GM11168 (cell line): ENCODE data around the gene TCF7.
"Not testable (repeated sequence)": the region's sequence is repeated elsewhere in the genome, so short reads cannot be mapped to it uniquely, and the experiment has no call there.

Source experiments
- in situ Hi-C: fragments of 300-500 bp; cut with MboI; formaldehyde crosslinking; loops from one replicate; pipeline ENCODE4 v1.12.0; 2022; ENCODE audit warnings: low sequenced_read_pairs; ENCODE audit not compliant: unreplicated experiment

TCF7 gene

DNA sequence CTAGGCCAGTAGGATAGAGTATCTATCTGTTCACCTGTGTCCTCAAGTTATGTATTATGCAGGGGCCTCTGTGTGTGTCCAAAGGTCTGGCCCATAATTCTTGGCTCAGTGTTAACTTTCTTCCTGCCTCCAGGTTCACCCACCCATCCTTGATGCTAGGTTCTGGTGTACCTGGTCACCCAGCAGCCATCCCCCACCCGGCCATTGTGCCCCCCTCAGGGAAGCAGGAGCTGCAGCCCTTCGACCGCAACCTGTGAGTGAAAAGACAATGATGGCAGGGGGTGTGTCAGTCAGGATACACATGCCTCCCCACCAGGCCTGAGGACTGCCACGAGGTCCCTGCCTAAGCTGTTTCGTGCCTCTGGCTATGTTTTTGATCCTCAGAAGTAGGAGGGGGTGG, 27.6 kb downstream of the TCF7 start:
- in situ Hi-C loops = loop anchor here (5.0 kb wide), 1 partner anchor 100 kb away; no protein-coding TSS in a partner anchor

DNA sequence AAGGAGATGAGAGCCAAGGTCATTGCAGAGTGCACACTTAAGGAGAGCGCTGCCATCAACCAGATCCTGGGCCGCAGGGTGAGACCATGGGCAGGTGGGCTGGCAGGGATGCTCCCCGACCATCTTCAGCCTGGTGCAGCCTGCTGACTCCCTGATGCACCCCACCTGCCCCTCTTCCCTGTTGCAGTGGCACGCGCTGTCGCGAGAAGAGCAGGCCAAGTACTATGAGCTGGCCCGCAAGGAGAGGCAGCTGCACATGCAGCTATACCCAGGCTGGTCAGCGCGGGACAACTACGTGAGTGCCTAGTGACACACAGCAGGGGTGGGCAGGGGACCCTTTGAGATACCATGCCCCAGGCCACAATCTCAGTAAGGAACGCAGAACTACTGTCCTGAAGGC, 28.3 kb downstream of the TCF7 start:
- in situ Hi-C loops = loop anchor here (5.0 kb wide), 1 partner anchor 101 kb away; no protein-coding TSS in a partner anchor

DNA sequence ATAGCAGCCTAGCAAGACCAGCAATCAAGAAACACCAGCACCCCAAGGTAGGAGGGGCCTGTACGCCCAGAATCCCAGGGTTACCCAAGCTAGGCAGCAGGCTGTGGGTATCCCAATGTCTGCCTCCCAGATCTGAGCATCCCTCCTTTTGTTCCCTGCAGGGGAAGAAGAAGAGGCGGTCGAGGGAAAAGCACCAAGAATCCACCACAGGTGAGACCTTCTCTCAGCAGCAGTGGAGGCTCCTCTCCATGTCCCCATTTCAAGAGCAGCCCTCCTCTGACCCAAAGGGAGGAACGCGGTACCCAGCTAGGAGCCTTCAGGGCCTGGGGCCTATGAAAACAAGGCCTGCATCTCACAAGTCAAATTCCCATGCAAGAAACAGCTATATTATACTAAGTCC, 28.9 kb downstream of the TCF7 start:
- in situ Hi-C loops = loop anchor here (5.0 kb wide), 1 partner anchor 101 kb away; no protein-coding TSS in a partner anchor

DNA sequence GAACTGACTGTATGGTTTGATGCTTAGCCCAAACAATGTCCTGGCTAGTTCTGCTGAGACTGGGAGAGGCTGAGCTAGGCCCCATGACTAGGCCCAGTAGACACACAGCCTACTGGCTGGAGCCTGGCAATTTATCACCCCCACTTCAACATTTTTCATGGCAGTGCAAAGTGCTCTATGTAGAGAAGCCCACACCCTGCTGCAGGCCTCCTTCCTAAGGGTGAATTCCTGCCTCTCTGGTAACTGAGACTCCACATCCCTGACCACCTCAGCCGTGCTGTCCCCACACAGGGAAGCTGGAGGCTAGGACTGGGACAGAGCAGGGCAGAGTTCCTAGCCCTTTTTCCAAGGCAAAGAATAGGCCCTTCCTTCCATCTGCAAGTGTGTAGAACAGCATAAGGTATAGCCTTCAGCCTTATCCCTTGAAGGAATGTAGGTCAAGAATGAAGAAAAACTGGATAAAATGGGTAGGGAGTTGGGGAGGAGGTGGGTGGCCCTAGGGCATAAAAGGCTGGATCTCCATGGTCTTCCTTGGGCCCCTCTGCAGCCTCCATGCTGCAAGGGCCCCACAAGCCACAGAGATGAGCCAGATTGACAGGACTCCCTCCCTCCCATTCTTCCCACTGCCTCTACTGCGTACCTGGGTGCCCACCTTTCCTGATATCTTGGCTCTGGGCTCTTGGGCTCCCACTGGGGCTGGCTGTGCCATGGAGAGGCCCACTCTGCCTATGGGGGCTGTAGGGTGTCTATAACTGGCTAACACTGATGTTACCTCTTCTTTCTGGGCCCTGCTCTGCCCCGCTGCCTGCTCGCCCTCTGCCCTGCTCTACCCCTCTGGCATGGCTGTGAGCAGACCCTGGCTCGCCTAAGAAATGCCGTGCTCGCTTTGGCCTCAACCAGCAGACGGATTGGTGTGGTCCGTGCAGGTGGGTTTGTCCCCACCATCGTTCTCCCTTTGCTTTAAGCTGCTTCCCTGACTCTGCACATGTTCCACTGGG, 29.8 kb downstream of the TCF7 start:
- in situ Hi-C loops = loop anchor here (5.0 kb wide), 1 partner anchor 102 kb away; no protein-coding TSS in a partner anchor

DNA sequence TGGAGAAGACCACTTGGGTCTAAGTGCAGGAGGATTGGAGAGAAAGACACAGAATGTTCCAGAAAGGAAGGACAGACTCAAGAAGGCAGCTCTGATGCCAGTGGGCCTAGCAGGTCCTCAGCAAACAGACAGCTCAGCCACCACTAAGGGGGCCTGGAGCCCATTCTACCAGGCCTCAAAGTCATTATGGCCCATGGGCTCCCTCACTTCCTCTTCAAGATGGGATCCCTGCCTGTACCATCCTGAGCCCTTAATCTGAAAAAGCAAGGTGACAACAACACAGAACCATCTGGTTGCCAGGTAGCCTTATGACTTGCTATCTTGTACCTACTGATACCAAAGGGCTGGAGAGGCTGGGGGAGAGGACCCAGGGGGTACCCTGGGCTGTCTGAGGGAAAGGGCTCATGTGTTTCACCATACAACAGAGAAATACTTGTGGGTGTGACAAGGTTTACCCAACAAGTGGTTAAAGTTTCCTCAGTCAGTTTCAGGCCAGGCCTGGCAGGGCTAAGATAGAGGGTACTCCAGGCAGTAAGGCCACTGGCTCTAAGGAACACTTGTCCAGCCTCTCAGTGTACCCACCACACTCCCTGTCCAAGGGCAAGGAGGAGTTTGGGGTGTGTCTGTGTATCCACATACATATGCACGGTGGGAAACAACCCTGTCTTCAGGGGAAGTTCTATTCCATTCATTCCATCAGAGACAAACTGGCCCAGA, 30.7 kb downstream of the TCF7 start:
- in situ Hi-C loops = no loop called here

DNA sequence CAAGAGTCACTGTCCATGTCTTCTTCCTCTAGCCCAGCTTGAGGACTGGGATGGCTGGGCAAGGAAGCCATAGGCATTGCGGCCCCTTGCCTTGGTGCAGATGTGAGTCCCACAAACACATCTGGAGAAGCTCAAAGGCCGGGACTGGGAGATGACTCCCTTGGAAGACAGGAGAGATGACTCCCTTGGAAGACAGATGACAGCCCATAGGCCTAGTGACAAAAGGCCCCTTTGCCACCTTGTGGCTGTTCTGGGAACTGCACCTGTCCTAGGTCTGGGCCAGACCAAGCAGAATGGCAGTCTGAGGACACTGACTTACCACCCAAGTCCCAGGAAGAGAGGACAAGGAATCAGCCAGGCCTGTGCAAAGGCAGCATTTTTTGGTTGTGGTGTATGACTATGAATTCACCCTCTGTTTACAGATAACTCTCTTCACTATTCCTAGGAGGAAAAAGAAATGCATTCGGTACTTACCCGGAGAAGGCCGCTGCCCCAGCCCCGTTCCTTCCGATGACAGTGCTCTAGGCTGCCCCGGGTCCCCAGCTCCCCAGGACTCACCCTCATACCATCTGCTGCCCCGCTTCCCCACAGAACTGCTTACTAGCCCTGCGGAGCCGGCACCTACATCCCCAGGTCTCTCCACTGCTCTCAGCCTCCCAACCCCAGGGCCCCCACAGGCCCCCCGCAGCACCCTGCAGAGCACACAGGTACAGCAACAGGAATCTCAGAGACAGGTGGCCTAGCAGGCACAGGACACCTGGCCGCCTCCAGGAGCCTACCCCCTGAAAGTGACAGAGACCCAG, 31.5 kb downstream of the TCF7 start:
- in situ Hi-C loops = no loop called here

DNA sequence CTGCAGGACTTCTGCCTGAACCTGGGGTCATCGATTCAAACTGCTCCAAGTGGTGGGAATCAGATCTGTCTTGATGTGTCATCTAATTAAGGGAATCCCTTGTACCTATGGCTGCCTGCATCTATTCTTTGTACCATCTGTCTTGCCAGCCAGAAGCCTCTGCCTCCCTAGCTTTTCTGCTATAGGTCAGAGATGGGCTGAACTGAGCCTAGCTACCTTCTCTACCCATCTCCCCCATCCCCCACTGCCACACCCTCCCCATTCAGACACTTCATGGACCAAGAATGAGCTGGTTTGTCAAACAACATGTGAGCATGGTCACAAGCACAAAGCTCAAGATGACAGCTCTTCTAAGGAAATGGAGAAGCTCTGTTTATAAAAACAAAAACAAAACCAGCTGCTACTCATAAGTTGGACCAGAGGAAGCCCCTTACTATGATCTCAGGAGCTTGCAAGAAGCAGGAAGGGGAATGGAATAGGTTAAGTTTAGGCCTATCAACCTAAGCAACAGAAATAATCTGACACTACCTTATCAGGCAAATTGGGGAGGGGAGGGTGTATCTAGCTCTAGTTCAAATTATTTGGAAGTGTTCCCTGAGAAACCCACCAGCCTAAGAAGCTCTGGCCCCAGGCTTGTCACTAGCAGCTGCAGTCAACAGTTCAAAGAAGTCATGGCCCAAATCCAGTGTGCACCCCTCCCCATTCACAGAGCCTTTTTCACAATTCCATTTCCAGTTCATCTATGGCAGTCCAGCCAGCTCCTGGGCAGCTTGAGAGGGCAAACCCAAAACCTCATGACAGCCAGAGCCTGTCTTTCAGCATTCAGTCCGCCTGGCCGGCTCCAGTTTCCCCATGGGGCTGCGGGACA, 32.4 kb downstream of the TCF7 start:
- in situ Hi-C loops = no loop called here

DNA sequence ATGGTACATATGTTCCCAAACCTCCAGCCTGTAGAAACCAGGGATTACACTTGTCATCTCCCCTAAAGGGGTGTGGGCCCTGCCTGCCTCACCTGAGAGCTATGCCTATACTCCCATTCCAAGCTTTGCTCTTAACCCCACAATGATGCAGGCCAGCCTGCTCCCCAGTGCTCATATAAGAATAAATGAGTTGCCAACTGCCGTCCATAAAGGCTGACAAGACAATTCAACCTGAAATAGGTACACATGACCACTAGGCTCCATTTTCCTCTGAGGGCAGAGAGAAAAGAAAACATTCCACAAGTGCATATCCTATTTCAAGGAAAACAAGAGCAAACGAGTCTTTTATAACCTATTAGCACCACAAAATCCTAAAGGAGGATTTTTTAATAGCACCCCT, 33.8 kb downstream of the TCF7 start:
- in situ Hi-C loops = no loop called here

DNA sequence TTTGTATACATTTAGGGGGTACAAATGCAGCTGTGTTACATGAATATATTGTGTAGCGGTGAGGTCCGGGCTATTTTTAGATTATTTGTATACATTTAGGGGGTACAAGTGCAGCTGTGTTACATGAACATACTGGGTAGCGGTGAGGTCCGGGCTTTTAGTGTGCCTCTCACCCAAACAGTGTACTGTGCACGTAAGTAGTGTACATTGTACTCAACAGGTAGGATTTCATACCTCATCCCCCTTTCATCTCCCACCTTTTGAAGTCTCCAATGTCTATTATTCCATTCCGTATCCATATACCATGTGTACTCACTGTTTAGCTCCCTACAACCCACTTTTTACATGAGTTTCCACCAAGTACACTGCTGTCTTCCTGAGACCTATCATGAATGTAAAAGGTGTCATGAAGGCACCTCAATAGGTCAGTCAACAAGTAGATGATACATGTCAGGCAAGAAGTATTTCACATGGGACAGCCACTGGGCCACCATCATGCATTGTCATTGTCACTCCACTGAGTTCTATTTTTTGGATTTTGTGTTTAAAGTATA, 34.6 kb downstream of the TCF7 start:
- in situ Hi-C loops = no loop called here

DNA sequence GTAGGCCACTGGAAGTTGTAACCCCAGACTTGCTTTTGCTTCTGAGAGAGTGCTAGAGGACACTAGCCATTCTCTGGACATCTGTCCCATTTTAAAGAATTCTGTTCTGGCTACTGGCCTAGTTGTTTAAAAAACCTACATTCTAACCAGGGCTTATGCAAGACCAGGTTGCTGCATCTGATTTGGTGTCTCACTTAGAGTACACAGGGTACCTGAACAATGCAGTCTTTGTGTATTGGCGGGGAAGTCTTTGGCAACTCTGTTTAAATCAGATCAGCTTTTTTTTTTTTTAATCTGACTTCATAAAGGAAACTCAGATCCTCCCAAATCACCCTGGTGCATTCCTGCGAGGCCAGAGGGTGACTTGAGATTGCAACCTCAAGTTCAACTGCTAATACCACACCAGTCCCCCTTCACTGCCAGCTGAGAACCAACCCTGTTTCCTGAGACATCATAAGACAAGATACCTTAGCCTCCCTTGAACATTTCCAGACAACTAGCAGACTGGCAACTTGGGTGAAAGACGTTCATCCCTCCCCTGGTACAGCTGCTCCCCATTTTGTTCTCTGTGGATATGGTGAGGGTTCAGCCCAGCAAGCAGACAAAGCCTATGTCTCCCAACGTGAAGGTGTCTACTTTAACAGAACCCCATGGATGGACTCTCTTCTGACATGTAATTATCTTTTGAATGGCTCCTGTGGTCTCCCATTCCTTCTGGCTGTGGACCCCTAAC, 35.3 kb downstream of the TCF7 start:
- in situ Hi-C loops = no loop called here

DNA sequence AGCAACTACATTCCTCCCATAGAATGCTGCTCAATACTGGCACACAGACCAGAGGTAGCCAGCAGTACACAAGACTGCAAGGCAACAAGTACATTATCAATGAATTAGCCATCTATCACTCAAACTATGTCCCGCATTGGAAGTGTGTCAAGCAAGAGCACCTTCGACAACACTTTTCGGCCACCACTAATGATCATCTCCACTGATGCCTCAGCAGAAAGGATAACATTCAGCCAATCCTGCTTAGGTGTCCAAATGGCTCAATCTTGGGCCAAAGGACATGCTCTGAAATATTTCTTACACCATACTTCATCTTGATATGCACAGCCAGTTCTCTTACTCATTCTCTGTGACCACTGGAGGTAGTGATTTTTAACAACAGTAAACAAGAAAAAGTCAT, 37.2 kb downstream of the TCF7 start:
- in situ Hi-C loops = no loop called here

DNA sequence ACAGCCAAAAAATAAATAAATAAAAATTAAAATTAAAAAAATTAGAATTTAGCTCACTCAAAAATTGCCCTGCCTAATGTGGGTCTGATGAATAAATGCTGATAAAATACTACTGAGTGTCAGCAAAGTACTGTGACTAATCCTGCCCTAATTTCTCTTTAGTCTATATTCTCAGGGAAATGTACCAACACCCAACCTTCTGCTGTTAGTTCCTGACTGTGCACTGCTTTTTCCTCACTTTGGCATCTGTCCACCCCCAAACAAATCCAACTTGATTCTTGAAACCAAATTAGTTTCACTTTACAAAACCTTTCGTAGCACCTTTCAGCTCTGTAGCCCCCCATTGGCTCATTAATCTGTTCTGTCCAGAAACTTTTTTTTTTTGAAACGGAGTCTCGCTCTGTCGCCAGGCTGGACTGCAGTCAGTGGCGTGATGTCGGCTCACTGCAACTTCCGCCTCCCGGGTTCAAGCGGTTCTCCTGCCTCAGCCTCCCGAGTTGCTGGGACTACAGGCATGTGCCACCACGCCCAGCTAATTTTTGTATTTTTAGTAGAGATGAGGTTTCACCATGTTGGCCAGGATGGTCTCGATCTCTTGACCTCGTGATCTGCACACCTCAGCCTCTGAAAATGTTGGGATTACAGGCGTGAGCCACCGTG, 37.8 kb downstream of the TCF7 start:
- in situ Hi-C loops = not testable (repeated sequence)

DNA sequence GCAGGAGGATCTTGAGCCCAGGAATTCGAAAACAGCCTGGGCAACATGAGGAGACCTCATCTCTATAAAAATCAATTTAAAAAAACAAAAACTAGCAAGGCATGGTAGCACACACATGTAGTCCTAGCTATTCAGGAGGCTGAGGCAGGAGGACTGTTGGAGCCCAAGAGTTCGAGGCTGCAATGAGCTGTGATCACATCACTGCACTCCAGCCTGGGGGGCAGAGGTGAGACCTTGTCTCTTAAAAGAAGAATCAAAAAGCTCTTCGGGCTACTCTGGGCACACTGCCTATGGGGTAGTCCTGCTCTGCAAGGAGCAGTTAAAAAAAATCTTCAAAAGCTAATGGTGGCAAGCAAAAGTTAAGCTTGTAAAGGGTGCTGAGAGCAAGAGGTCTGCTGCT, 38.8 kb downstream of the TCF7 start:
- in situ Hi-C loops = no loop called here

DNA sequence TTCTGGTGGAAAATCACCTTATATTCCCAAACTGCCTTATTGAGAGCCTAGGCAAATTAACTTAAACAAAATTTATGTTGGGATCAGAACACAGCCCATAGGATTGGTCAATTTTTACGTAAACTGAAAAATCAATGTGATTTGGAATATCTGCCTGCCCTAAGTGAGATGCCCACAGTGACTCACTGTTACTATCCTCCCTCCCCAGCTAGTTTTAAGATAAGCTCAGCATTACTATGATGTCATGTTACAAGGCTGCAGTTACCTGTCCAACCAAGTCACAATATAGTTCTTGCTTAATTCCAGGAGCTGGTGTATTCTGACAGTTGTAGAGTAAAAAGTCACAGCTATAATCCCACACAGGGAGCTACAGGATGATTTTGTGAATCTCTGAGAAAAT, 39.2 kb downstream of the TCF7 start:
- in situ Hi-C loops = no loop called here

DNA sequence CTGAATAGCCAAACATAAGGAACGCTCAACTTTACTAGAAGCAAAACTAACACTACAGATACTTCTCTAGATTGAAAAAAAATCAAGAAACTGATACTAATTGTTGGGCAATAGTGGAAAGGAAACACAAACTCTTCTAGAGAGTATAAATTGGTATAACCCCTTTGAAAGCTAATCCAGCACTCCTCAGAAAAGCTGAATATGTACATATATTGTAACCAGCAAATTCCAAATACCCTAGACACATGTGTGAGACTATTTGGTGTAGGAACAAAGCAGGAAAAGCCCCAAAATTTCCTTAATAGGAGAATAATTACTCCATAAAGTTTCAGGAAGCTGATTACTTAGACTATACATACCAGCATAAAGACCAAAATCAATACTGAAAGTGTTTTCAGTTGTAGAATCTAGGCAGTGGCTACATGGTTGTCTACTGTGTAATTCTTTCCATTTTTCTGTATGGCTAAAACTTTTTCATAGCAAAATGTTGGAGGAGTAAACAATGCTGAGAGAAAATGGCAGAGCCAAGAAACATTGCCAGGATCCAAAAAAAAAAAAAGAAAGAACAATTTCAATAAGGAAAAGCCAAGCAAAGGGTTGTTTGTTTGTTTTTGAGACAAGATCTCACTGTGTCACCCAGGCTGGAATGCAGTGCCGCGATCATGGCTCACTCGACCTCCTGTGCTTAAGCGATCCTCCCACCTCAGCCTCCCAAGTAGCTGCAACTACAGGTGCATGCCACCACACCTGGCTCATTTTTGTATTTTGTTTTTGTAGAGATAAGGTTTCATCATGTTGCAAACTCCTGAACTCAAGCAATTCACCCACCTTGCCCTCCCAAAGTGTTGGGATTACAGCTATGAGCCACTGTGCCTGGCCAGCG, 47.3 kb downstream of the TCF7 start:
- in situ Hi-C loops = no loop called here

DNA sequence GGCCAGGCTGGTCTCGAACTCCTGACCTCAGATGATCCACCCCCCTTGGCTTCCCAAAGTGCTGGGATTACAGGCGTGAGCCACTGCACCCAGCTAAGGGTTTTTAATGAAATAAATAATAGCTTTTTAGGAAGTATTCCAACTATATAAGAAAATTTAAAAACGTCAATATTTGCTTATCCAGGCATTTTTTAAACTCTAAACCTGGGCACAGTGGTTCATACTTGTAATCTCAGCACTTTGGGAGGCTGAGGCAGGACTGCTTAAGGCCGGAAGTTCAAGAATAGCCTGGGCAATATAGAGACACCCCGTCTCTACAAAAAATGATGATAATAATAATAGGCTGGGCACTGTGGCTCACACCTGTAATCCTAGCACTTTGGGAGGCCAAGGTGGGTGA, 48.1 kb downstream of the TCF7 start:
- in situ Hi-C loops = no loop called here

DNA sequence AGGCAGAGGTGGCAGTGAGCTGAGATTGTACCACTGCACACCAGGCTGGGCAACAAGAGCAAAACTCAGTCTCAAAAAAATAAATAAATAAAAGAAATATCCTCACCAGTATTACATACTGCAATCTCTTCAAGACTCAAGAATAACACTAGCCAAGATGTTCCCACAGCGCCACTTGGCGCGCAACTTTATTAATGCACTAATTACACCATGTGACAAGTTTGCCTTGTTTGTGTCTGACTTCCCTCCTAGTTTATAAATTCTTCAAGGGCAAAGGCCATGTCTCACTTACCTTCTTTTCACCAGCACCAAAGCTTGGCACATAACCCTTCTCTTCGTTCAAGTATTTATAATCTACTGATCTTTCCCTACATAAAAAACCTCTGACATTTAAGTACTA, 57.5 kb downstream of the TCF7 start:
- in situ Hi-C loops = no loop called here
